ENCODE data around the gene B9D2.

GRCh38 chr19:41363371-41363752 is 587 bp downstream of the B9D2 start:
- TF ChIP-seq CTCF (IDR thresholded peaks at IDR 0.05; ENCODE audit: borderline replicate concordance, extremely low read depth, low read length, poor library complexity, severe bottlenecking) (no peak), EZH2 (IDR thresholded peaks at IDR 0.05; ENCODE audit: borderline replicate concordance, low read depth, low read length, severe bottlenecking) (no peak)
